Neural progenitor cell (in vitro differentiated cells): Measurements from ENCODE around the gene SHOC2.

Experiments
- CTCF ChIP-seq: fragments of 200-600 bp; sonication (generic); IDR thresholded peaks from 2 replicates; pipeline ENCODE4 v1.5.1; 2017; ENCODE audit warnings: antibody characterized with exemption, mild to moderate bottlenecking
- EZH2phosphoT487 ChIP-seq: fragments of 200-600 bp; sonication (generic); IDR thresholded peaks from 2 replicates; pipeline ENCODE4 v1.6.1; 2017; ENCODE audit warnings: antibody characterized with exemption

GRCh38 chr10:110901954-110902819 is 17.2 kb upstream of the SHOC2 start:
- TF ChIP-seq EZH2phosphoT487 = no peak
- no peak for TF ChIP-seq CTCF
